ENCODE results near the gene NHERF2.

NHERF2 gene

GRCh38 chr16:2042986-2043666, 16.4 kb downstream of the NHERF2 start:
- no peak for DNase-seq

- DNase-seq = no peak
Measured at GRCh38 chr16:2043667-2044451, 17.2 kb downstream of the NHERF2 start.

GRCh38 chr16:2044541-2044940, 17.8 kb downstream of the NHERF2 start:
- DNase-seq = no peak

- DNase-seq = no peak
Measured at GRCh38 chr16:2045965-2046892, 19.5 kb downstream of the NHERF2 start.

- no peak for DNase-seq
Measured at GRCh38 chr16:2046893-2047329, 20.2 kb downstream of the NHERF2 start.

- DNase-seq = peak; percentile 91 to 92
Measured at GRCh38 chr16:2047330-2048115, 20.8 kb downstream of the NHERF2 start, which contains the start of the genes NTHL1 and TSC2. NTHL1 (minus strand) TSS chr16:2047834; CDS start chr16:2047823, 11 bp downstream. TSC2 (plus strand) TSS chr16:2047985; CDS start chr16:2048616, 631 bp downstream.

GRCh38 chr16:2048116-2048543, 21.4 kb downstream of the NHERF2 start:
- peak in 1 of 2 donors; percentile 15 for DNase-seq

- no peak for DNase-seq
Measured at GRCh38 chr16:2053211-2053610, 26.5 kb downstream of the NHERF2 start.

GRCh38 chr16:2053897-2054296, 27.2 kb downstream of the NHERF2 start:
- DNase-seq = no peak

- DNase-seq = no peak
Measured at GRCh38 chr16:2054543-2055245, 28.0 kb downstream of the NHERF2 start.

- no peak for DNase-seq
Measured at GRCh38 chr16:2056077-2056476, 29.4 kb downstream of the NHERF2 start.

GRCh38 chr16:2056681-2057407, 30.1 kb downstream of the NHERF2 start:
- no peak for DNase-seq

- no peak for DNase-seq
Measured at GRCh38 chr16:2057438-2057837, 30.7 kb downstream of the NHERF2 start.

GRCh38 chr16:2058420-2058819, 31.7 kb downstream of the NHERF2 start:
- DNase-seq = no peak

GRCh38 chr16:2058872-2059271, 32.2 kb downstream of the NHERF2 start:
- DNase-seq = no peak

- DNase-seq = no peak
Measured at GRCh38 chr16:2060346-2060745, 33.6 kb downstream of the NHERF2 start.

- DNase-seq = no peak
Measured at GRCh38 chr16:2061023-2061422, 34.3 kb downstream of the NHERF2 start.

- DNase-seq = no peak
Measured at GRCh38 chr16:2061526-2061925, 34.8 kb downstream of the NHERF2 start.

GRCh38 chr16:2062801-2063200, 36.1 kb downstream of the NHERF2 start:
- no peak for DNase-seq

GRCh38 chr16:2063861-2064260, 37.2 kb downstream of the NHERF2 start:
- DNase-seq = no peak

Data from stimulated activated CD4-positive, alpha-beta T cell treated with anti-CD3 and anti-CD28 coated beads, Interleukin-2, amount 100 ng/mL, for 48 hours (primary cell).